ENCODE measurements around the gene RPTOR. TPM values are rescaled to one million over a fixed set of nuclear protein-coding genes. Genes with fewer than 3 reads are reported as not detected.

Gene RPTOR
- total RNA-seq, 1 experiment from 2014 or later, result 66.7 TPM

DNA sequence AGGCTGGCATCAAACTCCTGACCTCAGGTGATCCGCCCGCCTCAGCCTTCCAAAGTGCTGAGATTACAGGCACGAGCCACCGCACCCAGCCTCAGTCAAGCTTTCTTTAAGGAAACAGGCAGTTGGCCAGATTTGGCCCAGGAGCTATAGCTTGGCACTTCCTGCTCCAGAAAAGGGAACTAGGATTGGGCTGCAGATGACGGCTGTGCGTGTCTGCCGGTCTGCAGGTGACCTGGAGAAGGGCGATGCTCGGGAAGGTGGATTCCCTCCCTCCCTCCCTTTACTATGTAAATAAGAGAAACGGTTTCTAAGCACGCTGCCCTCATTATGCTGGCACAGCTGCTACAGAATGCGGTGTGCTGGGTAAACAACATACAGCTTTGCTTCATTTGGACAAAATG lies 215.9 kb downstream of the RPTOR start:
- peaks cover 31% of the 10 kb centered on the region for H3K36me3 Mint-ChIP-seq (ENCODE audit: insufficient read depth, unreplicated experiment)
- no peak overlapping the region for H3K4me3 Mint-ChIP-seq (ENCODE audit: unreplicated experiment)
- Histone ChIP-seq H3K9me3 (no peaks in the 10 kb centered on the region), H3K27me3 (replicated peaks; ENCODE audit: control insufficient read depth, insufficient read depth, low read length) (no peaks in the 10 kb centered on the region), H3K36me3 (ENCODE audit: control insufficient read depth, insufficient read depth, low read length) (no peaks in the 10 kb centered on the region), H3K4me1 (no peaks in the 10 kb centered on the region), H3K4me3 (ENCODE audit: low read depth, low read length) (no peak overlapping the region)
- no peaks in the 10 kb centered on the region for H3K4me1 Mint-ChIP-seq (ENCODE audit: low read depth, unreplicated experiment)
- H3K27me3 Mint-ChIP-seq (ENCODE audit: insufficient read depth, unreplicated experiment), result no peaks in the 10 kb centered on the region
- no peaks in the 10 kb centered on the region for H3K9me3 Mint-ChIP-seq (ENCODE audit: unreplicated experiment)
- intact Hi-C loops (cut with micrococcal nuclease; ENCODE audit: unreplicated experiment), result no loop called here
- no peak overlapping the region for H3K27ac Mint-ChIP-seq (ENCODE audit: unreplicated experiment)
- POLR2A ChIA-PET, result no interaction called here
- DNase-seq, result no peak
- CTCF ChIA-PET, result no interaction called here
- TF ChIP-seq, protein P1, sequence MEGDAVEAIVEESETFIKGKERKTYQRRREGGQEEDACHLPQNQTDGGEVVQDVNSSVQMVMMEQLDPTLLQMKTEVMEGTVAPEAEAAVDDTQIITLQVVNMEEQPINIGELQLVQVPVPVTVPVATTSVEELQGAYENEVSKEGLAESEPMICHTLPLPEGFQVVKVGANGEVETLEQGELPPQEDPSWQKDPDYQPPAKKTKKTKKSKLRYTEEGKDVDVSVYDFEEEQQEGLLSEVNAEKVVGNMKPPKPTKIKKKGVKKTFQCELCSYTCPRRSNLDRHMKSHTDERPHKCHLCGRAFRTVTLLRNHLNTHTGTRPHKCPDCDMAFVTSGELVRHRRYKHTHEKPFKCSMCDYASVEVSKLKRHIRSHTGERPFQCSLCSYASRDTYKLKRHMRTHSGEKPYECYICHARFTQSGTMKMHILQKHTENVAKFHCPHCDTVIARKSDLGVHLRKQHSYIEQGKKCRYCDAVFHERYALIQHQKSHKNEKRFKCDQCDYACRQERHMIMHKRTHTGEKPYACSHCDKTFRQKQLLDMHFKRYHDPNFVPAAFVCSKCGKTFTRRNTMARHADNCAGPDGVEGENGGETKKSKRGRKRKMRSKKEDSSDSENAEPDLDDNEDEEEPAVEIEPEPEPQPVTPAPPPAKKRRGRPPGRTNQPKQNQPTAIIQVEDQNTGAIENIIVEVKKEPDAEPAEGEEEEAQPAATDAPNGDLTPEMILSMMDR (IDR thresholded peaks at IDR 0.05; ENCODE audit: insufficient read depth in 1 of 2, low read depth in 1 of 2, low read length in 1 of 2, severe bottlenecking in 1 of 2, unreplicated experiment in 1 of 2), result no peak
- BruUV-seq (replicated peaks), result no TSS peak

DNA sequence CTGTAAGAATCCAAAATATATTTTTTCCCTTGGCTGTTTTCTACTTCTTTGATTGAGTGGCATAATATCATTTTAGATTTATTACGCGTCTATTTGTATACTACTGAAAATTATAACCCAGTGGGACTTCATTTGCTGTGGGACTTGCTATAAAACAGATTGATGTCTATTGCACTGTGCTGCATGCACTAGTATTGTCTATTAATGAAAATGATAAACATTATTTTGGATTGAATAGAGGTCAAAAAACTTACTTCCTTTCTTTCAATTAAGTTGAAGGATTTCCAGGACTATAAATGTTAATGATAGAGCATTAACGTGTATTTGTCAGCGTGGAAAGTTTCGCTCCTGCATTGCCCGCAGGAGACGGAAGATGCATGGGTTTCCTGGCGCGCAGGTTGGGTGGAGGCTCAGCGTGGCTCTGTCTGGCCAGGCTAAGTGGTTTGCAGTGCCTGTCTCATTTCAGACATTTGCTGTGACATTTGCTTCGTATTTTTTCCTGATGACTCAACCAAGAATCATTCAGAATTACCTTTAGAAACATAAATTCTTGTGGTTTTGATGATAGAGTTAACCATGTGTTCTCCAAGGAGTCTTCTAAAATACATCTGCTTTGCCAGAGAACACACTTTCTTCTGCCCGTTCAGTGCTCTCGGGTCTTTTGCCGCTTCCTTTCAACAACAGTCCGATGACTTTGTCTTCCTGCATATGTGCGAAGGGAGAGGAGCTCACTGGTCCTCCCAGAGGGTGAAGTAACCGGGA lies 216.7 kb downstream of the RPTOR start:
- H3K36me3 Mint-ChIP-seq (ENCODE audit: insufficient read depth, unreplicated experiment), result peaks cover 25% of the 10 kb centered on the region
- BruUV-seq (replicated peaks), result no TSS peak
- Histone ChIP-seq H3K27me3 (replicated peaks; ENCODE audit: control insufficient read depth, insufficient read depth, low read length) (no peaks in the 10 kb centered on the region), H3K4me3 (ENCODE audit: low read depth, low read length) (no peak overlapping the region), H3K9me3 (no peaks in the 10 kb centered on the region), H3K4me1 (no peaks in the 10 kb centered on the region), H3K36me3 (ENCODE audit: control insufficient read depth, insufficient read depth, low read length) (no peaks in the 10 kb centered on the region)
- intact Hi-C loops (cut with micrococcal nuclease; ENCODE audit: unreplicated experiment), result no loop called here
- DNase-seq, result no peak
- H3K27ac Mint-ChIP-seq (ENCODE audit: unreplicated experiment), result no peak overlapping the region
- ChIA-PET POLR2A (no interaction called here), CTCF (no interaction called here)
- H3K27me3 Mint-ChIP-seq (ENCODE audit: insufficient read depth, unreplicated experiment), result no peaks in the 10 kb centered on the region
- H3K4me1 Mint-ChIP-seq (ENCODE audit: low read depth, unreplicated experiment), result no peaks in the 10 kb centered on the region
- TF ChIP-seq, protein P1 (IDR thresholded peaks at IDR 0.05; ENCODE audit: insufficient read depth in 1 of 2, low read depth in 1 of 2, low read length in 1 of 2, severe bottlenecking in 1 of 2, unreplicated experiment in 1 of 2), result no peak
- H3K9me3 Mint-ChIP-seq (ENCODE audit: unreplicated experiment), result no peaks in the 10 kb centered on the region
- no peak overlapping the region for H3K4me3 Mint-ChIP-seq (ENCODE audit: unreplicated experiment)

DNA sequence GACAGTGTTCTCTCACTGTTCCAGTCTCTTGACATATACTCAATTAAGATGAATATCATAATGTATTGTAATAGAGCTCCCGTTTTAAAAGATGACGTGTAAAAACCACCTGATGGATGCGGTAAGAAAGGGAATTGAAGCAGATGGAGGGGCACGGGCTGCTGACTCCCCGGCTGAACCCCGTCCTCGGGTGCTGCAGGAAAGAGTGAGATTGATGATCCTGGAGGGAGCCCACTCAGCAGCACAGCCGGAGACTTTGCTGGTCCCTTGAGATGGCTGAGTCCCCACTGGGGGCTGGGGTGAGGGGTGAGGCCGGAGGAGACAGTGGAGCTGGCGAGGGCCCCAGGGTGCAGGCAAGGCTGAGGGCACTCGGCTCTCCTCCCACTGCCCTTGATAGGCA lies 217.4 kb downstream of the RPTOR start:
- Histone ChIP-seq H3K4me3 (ENCODE audit: low read depth, low read length) (no peak overlapping the region), H3K27me3 (replicated peaks; ENCODE audit: control insufficient read depth, insufficient read depth, low read length) (no peaks in the 10 kb centered on the region), H3K9me3 (no peaks in the 10 kb centered on the region), H3K4me1 (no peaks in the 10 kb centered on the region), H3K36me3 (ENCODE audit: control insufficient read depth, insufficient read depth, low read length) (no peaks in the 10 kb centered on the region)
- Mint-ChIP-seq H3K36me3 (ENCODE audit: insufficient read depth, unreplicated experiment) (peaks cover 18% of the 10 kb centered on the region), H3K27ac (ENCODE audit: unreplicated experiment) (no peak overlapping the region), H3K4me3 (ENCODE audit: unreplicated experiment) (no peak overlapping the region), H3K9me3 (ENCODE audit: unreplicated experiment) (no peaks in the 10 kb centered on the region), H3K4me1 (ENCODE audit: low read depth, unreplicated experiment) (no peaks in the 10 kb centered on the region), H3K27me3 (ENCODE audit: insufficient read depth, unreplicated experiment) (no peaks in the 10 kb centered on the region)
- intact Hi-C loops (cut with micrococcal nuclease; ENCODE audit: unreplicated experiment), result no loop called here
- no TSS peak for BruUV-seq (replicated peaks)
- TF ChIP-seq, protein P1 (IDR thresholded peaks at IDR 0.05; ENCODE audit: insufficient read depth in 1 of 2, low read depth in 1 of 2, low read length in 1 of 2, severe bottlenecking in 1 of 2, unreplicated experiment in 1 of 2), result no peak
- POLR2A ChIA-PET, result no interaction called here
- CTCF ChIA-PET, result no interaction called here
- no peak for DNase-seq
